GM12878 (cell line): ENCODE data around the gene GBP4. TPM values are rescaled to one million over a fixed set of nuclear protein-coding genes. Genes with fewer than 3 reads are reported as not detected.
"Not testable (repeated sequence)": the region's sequence is repeated elsewhere in the genome, so short reads cannot be mapped to it uniquely, and the experiment has no call there.

Experiments used
- ATAC-seq: fragments of 200-7000 bp; cut with Tn5 transposase; 3 replicates; pipeline ENCODE4 v1.9.1; 2020; ENCODE audit warnings: mild to moderate bottlenecking, moderate library complexity
- BruUV-seq: library from RNA; stranded (reverse); fragments of 400-500 nt; replicated peaks from 2 replicates; lab custom pipeline; 2021; lab: Mats Ljungman, UMichigan
- CTCF ChIA-PET: fragments of 300-600 bp; sonication (Branson Sonifier 250); formaldehyde crosslinking; extraction: SDS; loops from one replicate; lab custom pipeline; 2021; ENCODE audit warnings: inconsistent platforms; lab: Yijun Ruan, JAX
- POLR2A ChIA-PET: fragments of 350-600 bp; formaldehyde crosslinking; extraction: SDS; loops from one replicate; lab custom pipeline; 2021; ENCODE audit warnings: inconsistent platforms; lab: Charles Lee
- RAD21 ChIA-PET: fragments of 300-600 bp; sonication (Branson Sonifier 250); formaldehyde crosslinking; loops from one replicate; lab custom pipeline; 2023; ENCODE audit warnings: antibody characterized with exemption; ENCODE audit not compliant: unreplicated experiment; lab: Charles Lee
- SMC1A ChIA-PET: fragments of 300-600 bp; sonication (Branson Sonifier 250); formaldehyde crosslinking; loops from one replicate; lab custom pipeline; 2023; ENCODE audit not compliant: unreplicated experiment, uncharacterized antibody; lab: Charles Lee
- DNase-seq: peaks from one replicate; pipeline ENCODE4 v3.0.0-alpha.2; 2011; ENCODE audit warnings: low read depth, low spot score
- FAIRE-seq: peaks from 3 replicates; lab custom pipeline; 2011; peaks lifted over from hg19 to GRCh38; lab: Jason Lieb, UNC
- H2AFZ ChIP-seq: 2 replicates; pipeline ENCODE4 v1.6.0; 2011; ENCODE audit warnings: low read depth, low read length, control low read depth; ENCODE audit not compliant: control insufficient read depth
- H3K27ac ChIP-seq: 2 replicates; pipeline ENCODE4 v1.5.1; 2011; ENCODE audit warnings: control low read depth; ENCODE audit not compliant: control insufficient read depth, insufficient read depth
- H3K27me3 ChIP-seq, 2 experiments: replicated peaks in 1 of 2; 2 replicates each; pipeline versions ENCODE4 v1.6.0 to v1.6.1; 2011; ENCODE audit warnings: low read length in 1 of 2; ENCODE audit not compliant: control insufficient read depth in 2 of 2, insufficient read depth in 2 of 2
- H3K36me3 ChIP-seq, 2 experiments: 2 replicates each; pipeline ENCODE4 v1.5.1; 2011; ENCODE audit warnings: low read length in 1 of 2; ENCODE audit not compliant: control insufficient read depth in 2 of 2, insufficient read depth in 2 of 2
- H3K4me1 ChIP-seq: 2 replicates; pipeline ENCODE4 v1.6.1; 2011; ENCODE audit warnings: mild to moderate bottlenecking, low read length, moderate library complexity, mixed read lengths; ENCODE audit not compliant: control insufficient read depth, insufficient read depth
- H3K4me2 ChIP-seq: 2 replicates; pipeline ENCODE4 v1.6.0; 2011; ENCODE audit warnings: control low read depth; ENCODE audit not compliant: control insufficient read depth, insufficient read depth
- H3K4me3 ChIP-seq: fragments of 200-600 bp; sonication (generic); 2 replicates; pipeline ENCODE4 v1.5.1; 2016
- H3K79me2 ChIP-seq: 2 replicates; pipeline ENCODE4 v1.6.0; 2011; ENCODE audit warnings: low read length; ENCODE audit not compliant: control insufficient read depth, insufficient read depth
- H3K9ac ChIP-seq: 2 replicates; pipeline ENCODE4 v1.8.0; 2011; ENCODE audit warnings: low read length, control low read depth, mixed read lengths; ENCODE audit not compliant: control insufficient read depth, insufficient read depth
- H3K9me3 ChIP-seq: replicated peaks from 3 replicates; pipeline ENCODE4 v1.5.1; 2011; ENCODE audit warnings: mild to moderate bottlenecking, low read length; ENCODE audit not compliant: control insufficient read depth, insufficient read depth
- H4K20me1 ChIP-seq: 2 replicates; pipeline ENCODE4 v1.6.0; 2011; ENCODE audit not compliant: control insufficient read depth, insufficient read depth
- WGBS: methylation state at CpG from one replicate; pipeline ENCODE4 v1.1.6; 2016; ENCODE audit warnings: low lambda C conversion rate; ENCODE audit not compliant: insufficient replicate concordance, insufficient coverage; ENCODE audit errors: missing lambda C conversion rate; 5-methylcytosine and 5-hydroxymethylcytosine counted together
- in situ Hi-C: fragments of 300-500 bp; cut with MboI; formaldehyde crosslinking; loops from 9 replicates; pipeline ENCODE4 v1.14.3; 2018; ENCODE audit warnings: mixed read lengths
- intact Hi-C: fragments of 100-400 bp; cut with micrococcal nuclease; formaldehyde crosslinking; loops from one replicate; pipeline ENCODE4 v1.14.2; 2022; ENCODE audit not compliant: unreplicated experiment
- polyA plus RNA-seq, 11 experiments: library from polyadenylated mRNA; depleted of rRNA in 4 of 11; unstranded in 6 of 11; stranded (reverse) in 5 of 11; fragments of >200 nt; fragmentation: Nextera tagmentation in 4 of 11; fragmentation: Illumina TruSeq in 1 of 11; extraction: Ambion mirVana in 4 of 11; extraction: Trizol in 1 of 11; gene quantifications; 1 replicate in 1 of 11; 2 replicates in 10 of 11; pipeline versions ENCODE4 v1.2.1 to v1.2.3, GENCODE V29; 2011 to 2016; ENCODE audit warnings: inconsistent platforms in 2 of 11, missing spikeins in 2 of 11, low read depth in 1 of 11
- total RNA-seq, 4 experiments: library from RNA; depleted of rRNA in 3 of 4; stranded (reverse); fragments of >200 nt in 3 of 4; fragmentation: Illumina TruSeq in 1 of 4; extraction: Trizol in 1 of 4; gene quantifications; 2 replicates each; pipeline versions ENCODE4 v1.2.1 to v1.2.3, GENCODE V29; 2013 to 2021

GBP4 gene
- total and polyA plus RNA-seq, 10 of the 15 experiments (the other 5 are each of a cell fraction or from before 2014, with no cell fraction given), result 2.4 to 41.9 (median 3.5) TPM

DNA sequence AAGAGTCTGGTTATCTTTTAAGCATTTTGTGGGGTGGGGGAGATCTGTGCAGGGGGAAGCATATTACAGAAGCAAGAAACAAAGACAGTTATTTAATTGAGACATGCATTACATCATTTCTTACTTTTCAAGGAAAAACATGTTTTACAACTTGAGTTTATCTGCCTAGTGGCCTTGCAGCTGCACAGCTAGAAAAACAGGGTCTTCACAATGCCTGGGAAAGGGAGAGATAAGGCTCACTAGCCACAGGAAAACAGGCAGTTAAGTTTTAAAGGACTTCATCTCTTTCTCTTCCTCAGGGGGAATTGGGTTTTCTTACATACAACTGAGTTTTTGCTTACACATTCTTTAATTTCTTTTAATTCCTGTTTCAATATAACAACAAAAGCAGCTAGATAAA is 21.1 kb upstream of the GBP4 start:
- H3K4me1 ChIP-seq, H3K79me2 ChIP-seq, RAD21 ChIA-PET, H3K27ac ChIP-seq, H2AFZ ChIP-seq, H3K36me3 ChIP-seq, DNase-seq, POLR2A ChIA-PET, FAIRE-seq, H3K9me3 ChIP-seq, intact Hi-C loops, H3K9ac ChIP-seq, H3K4me2 ChIP-seq, H3K4me3 ChIP-seq, ATAC-seq, H3K27me3 ChIP-seq, in situ Hi-C loops, BruUV-seq, H4K20me1 ChIP-seq: not testable (repeated sequence)
- SMC1A ChIA-PET, result interaction anchor here (0.6 kb wide), 1 partner anchor 135 kb away, joined by 3 read pairs; no protein-coding TSS in a partner anchor
- CTCF ChIA-PET, result interaction anchor here (1.1 to 1.8 kb wide), 2 partner anchors 11 to 12 kb away, joined by 3 to 4 read pairs; no protein-coding TSS in a partner anchor

- H3K9ac ChIP-seq, H3K36me3 ChIP-seq, H3K27ac ChIP-seq, H3K79me2 ChIP-seq, SMC1A ChIA-PET, H3K9me3 ChIP-seq, BruUV-seq, RAD21 ChIA-PET, H3K4me1 ChIP-seq, in situ Hi-C loops, POLR2A ChIA-PET, H3K27me3 ChIP-seq, H2AFZ ChIP-seq, H4K20me1 ChIP-seq, intact Hi-C loops, ATAC-seq, H3K4me2 ChIP-seq, H3K4me3 ChIP-seq, DNase-seq, FAIRE-seq: not testable (repeated sequence)
- CTCF ChIA-PET, result interaction anchor here (1.8 kb wide), 1 partner anchor 12 kb away, joined by 4 read pairs; no protein-coding TSS in a partner anchor
- 9% methylated on average over 3 of the region's 3 CpGs for WGBS
These were observed 20.2 kb upstream of the GBP4 start for GRCh38 chr1:89218941-89219340.
